ENCODE data around the gene PAK5. TPM values are rescaled to one million over a fixed set of nuclear protein-coding genes. Genes with fewer than 3 reads are reported as not detected.

The PAK5 gene
- total RNA-seq, 1 donor from 2014 or later = 0.25 TPM

DNA sequence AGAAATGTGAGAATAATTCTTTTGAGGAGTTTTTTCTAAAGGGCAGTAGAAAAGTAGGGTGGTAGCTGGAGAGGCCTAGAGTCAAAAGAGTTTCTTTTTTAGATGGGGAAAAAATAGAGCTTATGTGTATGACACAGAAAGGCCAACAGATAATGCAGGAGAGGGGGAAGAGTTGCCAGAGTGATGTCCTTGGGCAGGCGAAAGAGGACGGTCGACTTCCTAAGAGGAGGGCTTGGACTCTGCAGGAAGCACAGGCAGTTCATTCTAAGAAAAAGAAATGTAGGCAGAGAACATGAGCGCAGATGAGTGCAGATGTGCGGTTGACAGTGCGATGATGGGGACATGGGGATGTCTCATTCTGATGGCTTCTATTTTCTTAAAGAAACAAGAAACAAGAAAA lies 68.9 kb downstream of the PAK5 start:
- DNase-seq (ENCODE audit: extremely low spot score in 2 of 2) = no peak
- intact Hi-C loops (cut with DNase I) = no loop called here
- H3K9me3 ChIP-seq = no peaks in the 10 kb centered on the region
- no peak for TF ChIP-seq CTCF (IDR thresholded peaks at IDR 0.05)
- no peak for TF ChIP-seq POLR2AphosphoS5 (IDR thresholded peaks at IDR 0.05; ENCODE audit: insufficient read depth in 1 of 2, low read depth in 1 of 2)
- no peak for TF ChIP-seq POLR2A (IDR thresholded peaks at IDR 0.05)
- H3K4me3 ChIP-seq = no peak overlapping the region
- H3K27me3 ChIP-seq = no peaks in the 10 kb centered on the region
- no peak overlapping the region for H3K27ac ChIP-seq
- no peaks in the 10 kb centered on the region for H3K4me1 ChIP-seq
- H3K36me3 ChIP-seq = no peaks in the 10 kb centered on the region

DNA sequence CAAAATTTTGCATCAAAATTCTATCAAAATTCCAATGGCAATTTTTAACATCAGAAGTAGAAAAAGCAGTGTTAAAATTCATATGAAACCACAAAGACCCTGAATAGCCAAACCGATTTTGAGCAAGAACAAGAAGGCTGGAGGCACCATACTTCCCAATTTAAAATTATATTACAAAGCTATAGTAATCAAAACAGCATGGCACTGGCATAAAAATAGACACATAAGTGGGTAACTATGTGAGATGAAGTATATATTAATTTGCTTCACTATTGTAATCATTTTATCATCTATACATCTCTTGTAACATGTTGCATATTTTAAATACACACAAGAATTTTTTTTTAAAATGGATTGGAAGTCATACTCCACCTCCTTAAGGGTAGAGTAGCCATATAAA lies 77.4 kb downstream of the PAK5 start:
- DNase-seq (ENCODE audit: extremely low spot score in 2 of 2) = no peak
- Histone ChIP-seq H3K27me3 (no peaks in the 10 kb centered on the region), H3K4me3 (no peak overlapping the region), H3K36me3 (no peaks in the 10 kb centered on the region), H3K9me3 (no peaks in the 10 kb centered on the region), H3K4me1 (no peaks in the 10 kb centered on the region), H3K27ac (no peak overlapping the region)
- intact Hi-C loops (cut with DNase I) = no loop called here
- TF ChIP-seq POLR2A (IDR thresholded peaks at IDR 0.05) (no peak), POLR2AphosphoS5 (IDR thresholded peaks at IDR 0.05; ENCODE audit: insufficient read depth in 1 of 2, low read depth in 1 of 2) (no peak), CTCF (IDR thresholded peaks at IDR 0.05) (no peak)

GRCh38 chr20:9759392-9759791 lies 79.5 kb downstream of the PAK5 start:
- intact Hi-C loops (cut with DNase I) = no loop called here
- no peak for DNase-seq (ENCODE audit: extremely low spot score in 2 of 2)

DNA sequence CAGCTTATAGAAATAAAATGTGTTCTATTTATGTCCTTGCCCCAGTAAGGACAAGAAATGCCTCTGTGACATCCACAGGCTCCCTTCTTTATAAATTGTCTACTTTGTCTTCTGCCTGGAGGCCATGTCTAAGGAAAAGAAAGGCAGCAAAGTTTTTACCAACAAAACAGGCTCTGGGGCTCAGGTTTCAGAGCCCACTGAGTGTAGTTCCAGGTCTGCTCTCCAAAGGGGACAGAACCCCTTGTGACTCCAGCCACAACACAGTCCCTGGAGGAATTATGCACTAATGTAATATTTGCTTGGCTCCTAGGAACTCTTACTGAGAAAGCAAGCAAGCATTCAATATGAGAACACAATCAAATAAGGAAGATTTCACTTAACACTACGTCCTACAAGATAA lies 80.1 kb downstream of the PAK5 start:
- no peaks in the 10 kb centered on the region for H3K4me1 ChIP-seq
- H3K36me3 ChIP-seq = no peaks in the 10 kb centered on the region
- intact Hi-C loops (cut with DNase I) = no loop called here
- DNase-seq (ENCODE audit: extremely low spot score in 2 of 2) = no peak
- TF ChIP-seq POLR2A (IDR thresholded peaks at IDR 0.05) (no peak), CTCF (IDR thresholded peaks at IDR 0.05) (no peak), POLR2AphosphoS5 (IDR thresholded peaks at IDR 0.05; ENCODE audit: insufficient read depth in 1 of 2, low read depth in 1 of 2) (no peak)
- H3K27me3 ChIP-seq = no peaks in the 10 kb centered on the region
- H3K27ac ChIP-seq = no peak overlapping the region
- H3K4me3 ChIP-seq = no peak overlapping the region
- H3K9me3 ChIP-seq = no peaks in the 10 kb centered on the region

More at GRCh38 chr20:9759392-9759791, 79.5 kb downstream of the PAK5 start:
- Histone ChIP-seq H3K27me3 (no peaks in the 10 kb centered on the region), H3K4me3 (no peak overlapping the region), H3K4me1 (no peaks in the 10 kb centered on the region), H3K9me3 (no peaks in the 10 kb centered on the region), H3K36me3 (no peaks in the 10 kb centered on the region), H3K27ac (no peak overlapping the region)
- TF ChIP-seq POLR2AphosphoS5 (IDR thresholded peaks at IDR 0.05; ENCODE audit: insufficient read depth in 1 of 2, low read depth in 1 of 2) = no peak
- TF ChIP-seq POLR2A (IDR thresholded peaks at IDR 0.05) = no peak
- no peak for TF ChIP-seq CTCF (IDR thresholded peaks at IDR 0.05)

DNA sequence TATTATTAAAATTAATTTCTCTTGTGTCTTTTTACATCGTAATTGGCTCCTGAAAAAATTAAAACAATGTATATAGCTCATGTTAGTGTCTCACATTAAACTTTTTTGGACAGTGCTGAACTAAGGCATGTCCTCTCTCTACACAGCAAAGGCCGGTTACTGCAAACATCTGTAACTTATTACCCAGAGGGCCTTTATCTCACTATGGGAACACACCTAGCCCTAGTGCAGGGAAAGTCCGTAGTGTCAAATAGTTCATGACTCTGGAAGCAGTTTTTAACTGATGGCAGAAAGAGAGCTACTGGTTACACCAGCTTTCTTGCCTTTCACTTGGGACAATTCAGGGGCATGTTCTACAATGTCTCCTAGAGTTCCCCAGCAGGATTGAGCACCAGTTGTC lies 82.2 kb downstream of the PAK5 start:
- TF ChIP-seq POLR2A (IDR thresholded peaks at IDR 0.05) (no peak), POLR2AphosphoS5 (IDR thresholded peaks at IDR 0.05; ENCODE audit: insufficient read depth in 1 of 2, low read depth in 1 of 2) (no peak), CTCF (IDR thresholded peaks at IDR 0.05) (no peak)
- Histone ChIP-seq H3K4me1 (no peaks in the 10 kb centered on the region), H3K4me3 (no peak overlapping the region), H3K9me3 (no peaks in the 10 kb centered on the region), H3K27me3 (no peaks in the 10 kb centered on the region), H3K36me3 (no peaks in the 10 kb centered on the region), H3K27ac (no peak overlapping the region)
- intact Hi-C loops (cut with DNase I) = no loop called here
- DNase-seq (ENCODE audit: extremely low spot score in 2 of 2) = no peak
